HCT116 (cell line): ENCODE data around the gene NECTIN4. TPM values are rescaled to one million over a fixed set of nuclear protein-coding genes. Genes with fewer than 3 reads are reported as not detected.

Source experiments
- ATAC-seq: fragments of 200-7000 bp; cut with Tn5 transposase; 2 replicates; pipeline ENCODE4 v1.9.1; 2020; ENCODE audit warnings: mild to moderate bottlenecking, moderate library complexity
- BruUV-seq: library from RNA; stranded (reverse); fragments of 400-500 nt; replicated peaks from 2 replicates; lab custom pipeline; 2021; lab: Mats Ljungman, UMichigan
- CTCF ChIA-PET: fragments of 300-600 bp; sonication (Branson Sonifier 250); formaldehyde crosslinking; loops from one replicate; lab custom pipeline; 2021; ENCODE audit warnings: antibody characterized with exemption; lab: Charles Lee
- POLR2A ChIA-PET: fragments of 300-600, 350-600 bp; sonication (Branson Sonifier 250); formaldehyde crosslinking; loops from one replicate; lab custom pipeline; 2021; ENCODE audit warnings: antibody characterized with exemption; lab: Charles Lee
- RAD21 ChIA-PET, 2 experiments: fragments of 300-600 bp; sonication (Branson Sonifier 250); formaldehyde crosslinking; loops; one replicate each; lab custom pipeline; 2023; ENCODE audit warnings: low total read pairs in 2 of 2; ENCODE audit not compliant: uncharacterized antibody in 2 of 2, unreplicated experiment in 2 of 2, low non-redundant PET in 1 of 2; lab: Charles Lee
- DNase-seq: peaks from one replicate; pipeline ENCODE4 v3.0.0-alpha.2; 2010; ENCODE audit warnings: low read depth, low spot score
- H2AFZ ChIP-seq: fragments of 200-600 bp; shearing (Covaris generic), sonication (generic); 2 replicates; pipeline ENCODE4 v1.6.1; 2017; ENCODE audit warnings: low read depth, mixed run types, mixed read lengths, antibody characterized with exemption, low read length; ENCODE audit not compliant: poor library complexity, severe bottlenecking
- H3K27ac ChIP-seq: 2 replicates; pipeline ENCODE4 v1.5.1; 2012; ENCODE audit warnings: low read depth, low read length
- H3K27me3 ChIP-seq: fragments of 200-600 bp; sonication (generic); 2 replicates; pipeline ENCODE4 v1.6.1; 2016; ENCODE audit warnings: mixed run types, low read length, mixed read lengths; ENCODE audit not compliant: insufficient read depth
- H3K36me3 ChIP-seq, 2 experiments: fragments of 200-500 bp in 1 of 2; fragments of 200-600 bp in 1 of 2; sonication (Bioruptor generic) in 1 of 2; sonication (generic) in 1 of 2; 2 replicates each; pipeline versions ENCODE4 v1.5.1 to v1.6.1; 2014 to 2016; ENCODE audit warnings: low read length in 2 of 2, inconsistent platforms in 1 of 2, mixed read lengths in 1 of 2, mixed run types in 1 of 2; ENCODE audit not compliant: insufficient read depth in 2 of 2, control insufficient read depth in 1 of 2
- H3K4me1 ChIP-seq, 2 experiments: fragments of 200-600 bp in 1 of 2; sonication (generic) in 1 of 2; 2 replicates each; pipeline versions ENCODE4 v1.5.1 to v1.6.1; 2012 to 2017; ENCODE audit warnings: low read length in 2 of 2, inconsistent platforms in 1 of 2, mild to moderate bottlenecking in 1 of 2, mixed read lengths in 1 of 2, mixed run types in 1 of 2, moderate library complexity in 1 of 2; ENCODE audit not compliant: insufficient read depth in 2 of 2, control insufficient read depth in 1 of 2
- H3K4me2 ChIP-seq: fragments of 200-600 bp; sonication (generic); 2 replicates; pipeline ENCODE4 v1.6.1; 2017; ENCODE audit warnings: mixed run types, low read length, mixed read lengths
- H3K4me3 ChIP-seq, 2 experiments: fragments of 200-600 bp in 1 of 2; sonication (generic) in 1 of 2; replicated peaks in 1 of 2; 2 replicates each; pipeline ENCODE4 v1.5.1; 2011 to 2016; ENCODE audit warnings: low read length in 2 of 2, control low read depth in 1 of 2, low read depth in 1 of 2, mild to moderate bottlenecking in 1 of 2, mixed read lengths in 1 of 2, mixed run types in 1 of 2
- H3K79me2 ChIP-seq: fragments of 200-600 bp; sonication (generic); 2 replicates; pipeline ENCODE4 v1.6.1; 2017; ENCODE audit warnings: mild to moderate bottlenecking, mixed run types, low read length, moderate library complexity, mixed read lengths; ENCODE audit not compliant: insufficient read depth
- H3K9ac ChIP-seq: fragments of 200-600 bp; sonication (generic); 2 replicates; pipeline ENCODE4 v1.6.1; 2016; ENCODE audit warnings: low read length, mixed read lengths
- H3K9me2 ChIP-seq: fragments of 200-600 bp; sonication (generic), shearing (Covaris generic); 2 replicates; pipeline ENCODE4 v1.6.1; 2017; ENCODE audit warnings: mixed run types, mild to moderate bottlenecking, moderate library complexity; ENCODE audit not compliant: insufficient read depth
- H3K9me3 ChIP-seq, 2 experiments: fragments of 200-500 bp in 1 of 2; fragments of 200-600 bp in 1 of 2; sonication (Bioruptor generic) in 1 of 2; sonication (generic) in 1 of 2; 2 replicates each; pipeline ENCODE4 v1.6.1; 2014 to 2017; ENCODE audit warnings: low read length in 2 of 2, mixed read lengths in 2 of 2, inconsistent platforms in 1 of 2, low read depth in 1 of 2, mild to moderate bottlenecking in 1 of 2, mixed run types in 1 of 2, moderate library complexity in 1 of 2; ENCODE audit not compliant: control insufficient read depth in 1 of 2, insufficient read depth in 1 of 2
- H4K20me1 ChIP-seq: fragments of 200-600 bp; sonication (generic), shearing (Covaris generic); 2 replicates; pipeline ENCODE4 v1.6.1; 2017; ENCODE audit warnings: mixed run types, mild to moderate bottlenecking, moderate library complexity; ENCODE audit not compliant: insufficient read depth
- CBX3 ChIP-seq: IDR thresholded peaks from 2 replicates; pipeline ENCODE4 v1.6.1; 2012; ENCODE audit warnings: low read depth
- CEBPB ChIP-seq: IDR thresholded peaks from 2 replicates; pipeline ENCODE4 v1.6.1; 2012; ENCODE audit warnings: low read depth
- CTCF ChIP-seq, 3 experiments: fragments of 200-600 bp in 1 of 3; sonication (generic) in 1 of 3; IDR thresholded peaks in 2 of 3; conservative IDR thresholded peaks in 1 of 3; 2 replicates each; pipeline ENCODE4 v1.5.1; 2012 to 2017; ENCODE audit warnings: low read depth in 2 of 3, low read length in 2 of 3, antibody characterized with exemption in 1 of 3, borderline replicate concordance in 1 of 3, control low read depth in 1 of 3, mild to moderate bottlenecking in 1 of 3, mixed read lengths in 1 of 3, mixed run types in 1 of 3, moderate library complexity in 1 of 3; ENCODE audit not compliant: insufficient read depth in 1 of 3
- EGR1 ChIP-seq: IDR thresholded peaks from 2 replicates; pipeline ENCODE4 v1.6.1; 2012; ENCODE audit warnings: low read depth
- ELF1 ChIP-seq: IDR thresholded peaks from 2 replicates; pipeline ENCODE4 v1.6.1; 2012; ENCODE audit warnings: low read depth, borderline replicate concordance
- EZH2 ChIP-seq: fragments of 200-600 bp; sonication (generic); IDR thresholded peaks from 2 replicates; pipeline ENCODE4 v1.6.1; 2017; ENCODE audit warnings: antibody characterized with exemption, mixed run types
- EZH2phosphoT487 ChIP-seq: fragments of 200-600 bp; IDR thresholded peaks from 2 replicates; pipeline ENCODE4 v1.6.1; 2018; ENCODE audit warnings: antibody characterized with exemption, borderline replicate concordance
- FOSL1 ChIP-seq: IDR thresholded peaks from 2 replicates; pipeline ENCODE4 v1.6.1; 2012; ENCODE audit warnings: low read depth
- JUND ChIP-seq: IDR thresholded peaks from 2 replicates; pipeline ENCODE4 v1.6.1; 2012
- POLR2A ChIP-seq: IDR thresholded peaks from 2 replicates; pipeline ENCODE4 v1.7.0; 2011; ENCODE audit warnings: borderline replicate concordance; ENCODE audit not compliant: insufficient read depth, insufficient read length; ENCODE audit errors: extremely low read depth
- POLR2AphosphoS5 ChIP-seq: IDR thresholded peaks from 2 replicates; pipeline ENCODE4 v1.6.1; 2011; ENCODE audit warnings: mild to moderate bottlenecking, low read depth, low read length, moderate library complexity
- RAD21 ChIP-seq: IDR thresholded peaks from 2 replicates; pipeline ENCODE4 v1.6.1; 2012; ENCODE audit warnings: low read depth, mild to moderate bottlenecking
- REST ChIP-seq: IDR thresholded peaks from 2 replicates; pipeline ENCODE4 v1.6.1; 2012; ENCODE audit warnings: low read depth
- SIN3A ChIP-seq: IDR thresholded peaks from 2 replicates; pipeline ENCODE4 v1.6.1; 2012; ENCODE audit warnings: low read depth
- SP1 ChIP-seq: IDR thresholded peaks from 2 replicates; pipeline ENCODE4 v1.6.1; 2012; ENCODE audit warnings: low read depth
- SRF ChIP-seq: IDR thresholded peaks from 2 replicates; pipeline ENCODE4 v1.6.1; 2012; ENCODE audit warnings: low read depth
- TCF7L2 ChIP-seq: IDR thresholded peaks from 2 replicates; pipeline ENCODE4 v1.7.0; 2011; ENCODE audit warnings: borderline replicate concordance, inconsistent platforms; ENCODE audit not compliant: insufficient read depth, insufficient read length; ENCODE audit errors: extremely low read depth
- YY1 ChIP-seq: IDR thresholded peaks from 2 replicates; pipeline ENCODE4 v1.6.1; 2011; ENCODE audit warnings: low read length, low read depth, moderate library complexity, mild to moderate bottlenecking; ENCODE audit not compliant: insufficient replicate concordance; ENCODE audit errors: extremely low read depth
- ZBTB33 ChIP-seq: IDR thresholded peaks from 2 replicates; pipeline ENCODE4 v1.6.1; 2011; ENCODE audit warnings: mild to moderate bottlenecking, low read length, moderate library complexity; ENCODE audit not compliant: insufficient replicate concordance; ENCODE audit errors: extremely low read depth
- ZFX ChIP-seq: fragments of 450-650 bp; IDR thresholded peaks from 2 replicates; pipeline ENCODE4 v1.6.1; 2017
- intact Hi-C: fragments of 100-400 bp; cut with micrococcal nuclease; formaldehyde crosslinking; loops from 2 replicates; pipeline ENCODE4 v1.10.0; 2022
- total RNA-seq: library from RNA; stranded (reverse); gene quantifications from one replicate; pipeline ENCODE4 v1.2.1, GENCODE V29; 2021; ENCODE audit not compliant: unreplicated experiment

Gene NECTIN4
- total RNA-seq, 1 experiment from 2014 or later = 3.3 TPM

GRCh38 chr1:161085165-161085564 lies 4.2 kb downstream of the NECTIN4 start:
- H3K27me3 ChIP-seq = no peaks in the 10 kb centered on the region
- ATAC-seq (no peak), DNase-seq (no peak)
- no peaks in the 10 kb centered on the region for H3K9me3 ChIP-seq
- peak overlapping the region; percentile 73 for H3K4me2 ChIP-seq
- H3K9me2 ChIP-seq = no peaks in the 10 kb centered on the region
- BruUV-seq = no TSS peak
- no peaks in the 10 kb centered on the region for H4K20me1 ChIP-seq
- no peak overlapping the region for H2AFZ ChIP-seq
- no peaks in the 10 kb centered on the region for H3K36me3 ChIP-seq
- H3K9ac ChIP-seq = no peak overlapping the region
- no peak overlapping the region for H3K27ac ChIP-seq
- POLR2A ChIA-PET = interaction anchor here (0.9 to 1.4 kb wide), 2 partner anchors 33 to 46 kb away, joined by 3 to 4 read pairs; partner anchors contain the start of genes NIT1, PFDN2 and TSTD1
- TF ChIP-seq FOSL1 = no peak
- no peak for TF ChIP-seq RAD21
- no peak for TF ChIP-seq CEBPB
- TF ChIP-seq CBX3 = no peak
- no peak for TF ChIP-seq EZH2phosphoT487
- no peak for TF ChIP-seq ZBTB33
- TF ChIP-seq SRF = no peak
- no peak for TF ChIP-seq JUND
- TF ChIP-seq ELF1 = no peak
- TF ChIP-seq SIN3A = no peak
- no peak for TF ChIP-seq YY1
- TF ChIP-seq EGR1 = no peak
- no peak for TF ChIP-seq POLR2AphosphoS5
- TF ChIP-seq EZH2 = no peak
- TF ChIP-seq ZFX = no peak
- TF ChIP-seq SP1 = no peak
- TF ChIP-seq TCF7L2 = no peak
- TF ChIP-seq POLR2A = no peak
- TF ChIP-seq REST = no peak
- TF ChIP-seq CTCF (IDR thresholded peaks at IDR 0.05 in 2 of 3, conservative IDR thresholded peaks at IDR 0.05 in 1 of 3; ENCODE audit: borderline replicate concordance in 1 of 3, insufficient read depth in 1 of 3, low read depth in 2 of 3, low read length in 2 of 3) = no peak
- intact Hi-C loops = no loop called here
- H3K79me2 ChIP-seq = no peaks in the 10 kb centered on the region
- no peak overlapping the region for H3K4me3 ChIP-seq
- CTCF ChIA-PET = interaction anchor here (1.2 to 2.4 kb wide), 3 partner anchors 12 to 14 kb away, joined by 3 to 9 read pairs (median 5); partner anchors contain the start of gene KLHDC9
- RAD21 ChIA-PET = no interaction called here
- H3K4me1 ChIP-seq = peaks cover 38 to 93% of the 10 kb centered on the region in 2 experiments
